ENCODE results near the gene SLC4A1. TPM values are rescaled to one million over a fixed set of nuclear protein-coding genes. Genes with fewer than 3 reads are reported as not detected.

SLC4A1 gene
- total and polyA plus RNA-seq, 2 of the 13 experiments (the other 11 are each of a cell fraction or from before 2014, with no cell fraction given), result not detected

DNA sequence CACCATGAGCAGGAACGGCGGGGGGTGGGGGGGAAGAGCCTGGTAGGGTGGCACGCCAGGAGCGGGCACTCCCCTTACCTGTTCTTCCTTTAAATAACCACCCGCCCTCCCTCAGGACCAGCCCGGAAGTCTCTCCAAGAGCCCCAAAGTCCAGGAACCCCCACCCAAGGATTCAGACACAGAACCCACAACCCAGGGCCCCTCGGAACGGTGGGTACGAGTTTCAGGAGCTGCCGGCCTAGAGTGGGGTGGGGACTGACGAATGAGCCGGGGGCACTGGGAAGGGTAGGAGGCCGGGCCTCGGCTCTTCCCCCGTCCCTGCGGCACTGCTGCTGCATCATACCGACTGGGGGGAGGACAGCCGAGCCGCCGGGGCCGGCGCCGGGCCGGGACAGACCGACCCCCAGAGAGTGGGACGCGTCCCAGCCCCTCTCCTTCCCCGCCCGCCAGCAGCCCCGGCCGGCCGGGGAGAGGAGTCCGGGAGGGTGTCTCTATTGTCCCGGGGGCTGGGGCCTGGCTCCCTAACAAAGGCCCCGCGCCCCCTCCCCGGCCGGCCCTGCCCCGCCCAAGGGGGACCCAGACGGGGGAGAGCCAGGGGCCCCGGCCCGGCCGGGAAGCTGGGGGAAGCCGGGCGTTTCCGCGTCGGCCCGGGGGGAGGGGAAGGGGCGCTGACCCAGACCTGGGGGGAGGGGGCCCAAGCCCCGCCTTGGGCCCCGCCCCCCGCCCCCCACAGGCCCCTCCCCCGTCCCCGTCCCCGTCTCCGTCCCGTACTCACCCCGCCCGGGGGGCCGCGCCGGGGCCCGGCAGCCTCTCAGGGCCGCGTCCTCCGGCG is 69.0 kb downstream of the SLC4A1 start (continued):
- TF ChIP-seq, protein P1, sequence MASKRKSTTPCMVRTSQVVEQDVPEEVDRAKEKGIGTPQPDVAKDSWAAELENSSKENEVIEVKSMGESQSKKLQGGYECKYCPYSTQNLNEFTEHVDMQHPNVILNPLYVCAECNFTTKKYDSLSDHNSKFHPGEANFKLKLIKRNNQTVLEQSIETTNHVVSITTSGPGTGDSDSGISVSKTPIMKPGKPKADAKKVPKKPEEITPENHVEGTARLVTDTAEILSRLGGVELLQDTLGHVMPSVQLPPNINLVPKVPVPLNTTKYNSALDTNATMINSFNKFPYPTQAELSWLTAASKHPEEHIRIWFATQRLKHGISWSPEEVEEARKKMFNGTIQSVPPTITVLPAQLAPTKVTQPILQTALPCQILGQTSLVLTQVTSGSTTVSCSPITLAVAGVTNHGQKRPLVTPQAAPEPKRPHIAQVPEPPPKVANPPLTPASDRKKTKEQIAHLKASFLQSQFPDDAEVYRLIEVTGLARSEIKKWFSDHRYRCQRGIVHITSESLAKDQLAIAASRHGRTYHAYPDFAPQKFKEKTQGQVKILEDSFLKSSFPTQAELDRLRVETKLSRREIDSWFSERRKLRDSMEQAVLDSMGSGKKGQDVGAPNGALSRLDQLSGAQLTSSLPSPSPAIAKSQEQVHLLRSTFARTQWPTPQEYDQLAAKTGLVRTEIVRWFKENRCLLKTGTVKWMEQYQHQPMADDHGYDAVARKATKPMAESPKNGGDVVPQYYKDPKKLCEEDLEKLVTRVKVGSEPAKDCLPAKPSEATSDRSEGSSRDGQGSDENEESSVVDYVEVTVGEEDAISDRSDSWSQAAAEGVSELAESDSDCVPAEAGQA (IDR thresholded peaks at IDR 0.05; ENCODE audit: low read depth), result no peak
- TF ChIP-seq, protein P1 (CRISPR knock-in tag; IDR thresholded peaks at IDR 0.05; ENCODE audit: borderline replicate concordance), result no peak
- TF ChIP-seq ZNF879 (CRISPR knock-in tag; IDR thresholded peaks at IDR 0.05) (no peak), TP53 (CRISPR knock-in tag; conservative IDR thresholded peaks at IDR 0.05) (no peak), ONECUT2 (CRISPR knock-in tag; IDR thresholded peaks at IDR 0.05) (no peak), ZNF451 (CRISPR knock-in tag; IDR thresholded peaks at IDR 0.05) (no peak), ZNF124 (CRISPR knock-in tag; IDR thresholded peaks at IDR 0.05) (0 out of 2 replicates have a peak, but pooled peaks have one; percentile 34), ELF3 (CRISPR knock-in tag; IDR thresholded peaks at IDR 0.05) (peak; percentile 42; the same call in 1 of the 2 replicates), CREB1 (IDR thresholded peaks at IDR 0.05) (no peak), CREB1 (CRISPR knock-in tag; IDR thresholded peaks at IDR 0.05) (no peak), ZNF850 (CRISPR knock-in tag; conservative IDR thresholded peaks at IDR 0.05) (no peak), ZNF83 (CRISPR knock-in tag; IDR thresholded peaks at IDR 0.05; ENCODE audit: borderline replicate concordance) (peak; percentile 88; the same call in 1 of the 2 replicates), ZNF615 (CRISPR knock-in tag; IDR thresholded peaks at IDR 0.05; ENCODE audit: borderline replicate concordance) (0 out of 2 replicates have a peak, but pooled peaks have one; percentile 39), ZNF761 (CRISPR knock-in tag; conservative IDR thresholded peaks at IDR 0.05) (peak; percentile 43; the same call in 1 of the 2 replicates), CEBPB (IDR thresholded peaks at IDR 0.05; ENCODE audit: borderline replicate concordance, low read depth, low read length) (no peak)
- TF ChIP-seq, protein P2, sequence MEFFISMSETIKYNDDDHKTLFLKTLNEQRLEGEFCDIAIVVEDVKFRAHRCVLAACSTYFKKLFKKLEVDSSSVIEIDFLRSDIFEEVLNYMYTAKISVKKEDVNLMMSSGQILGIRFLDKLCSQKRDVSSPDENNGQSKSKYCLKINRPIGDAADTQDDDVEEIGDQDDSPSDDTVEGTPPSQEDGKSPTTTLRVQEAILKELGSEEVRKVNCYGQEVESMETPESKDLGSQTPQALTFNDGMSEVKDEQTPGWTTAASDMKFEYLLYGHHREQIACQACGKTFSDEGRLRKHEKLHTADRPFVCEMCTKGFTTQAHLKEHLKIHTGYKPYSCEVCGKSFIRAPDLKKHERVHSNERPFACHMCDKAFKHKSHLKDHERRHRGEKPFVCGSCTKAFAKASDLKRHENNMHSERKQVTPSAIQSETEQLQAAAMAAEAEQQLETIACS (CRISPR knock-in tag; IDR thresholded peaks at IDR 0.05), result no peak
- TF ChIP-seq, protein P3, sequence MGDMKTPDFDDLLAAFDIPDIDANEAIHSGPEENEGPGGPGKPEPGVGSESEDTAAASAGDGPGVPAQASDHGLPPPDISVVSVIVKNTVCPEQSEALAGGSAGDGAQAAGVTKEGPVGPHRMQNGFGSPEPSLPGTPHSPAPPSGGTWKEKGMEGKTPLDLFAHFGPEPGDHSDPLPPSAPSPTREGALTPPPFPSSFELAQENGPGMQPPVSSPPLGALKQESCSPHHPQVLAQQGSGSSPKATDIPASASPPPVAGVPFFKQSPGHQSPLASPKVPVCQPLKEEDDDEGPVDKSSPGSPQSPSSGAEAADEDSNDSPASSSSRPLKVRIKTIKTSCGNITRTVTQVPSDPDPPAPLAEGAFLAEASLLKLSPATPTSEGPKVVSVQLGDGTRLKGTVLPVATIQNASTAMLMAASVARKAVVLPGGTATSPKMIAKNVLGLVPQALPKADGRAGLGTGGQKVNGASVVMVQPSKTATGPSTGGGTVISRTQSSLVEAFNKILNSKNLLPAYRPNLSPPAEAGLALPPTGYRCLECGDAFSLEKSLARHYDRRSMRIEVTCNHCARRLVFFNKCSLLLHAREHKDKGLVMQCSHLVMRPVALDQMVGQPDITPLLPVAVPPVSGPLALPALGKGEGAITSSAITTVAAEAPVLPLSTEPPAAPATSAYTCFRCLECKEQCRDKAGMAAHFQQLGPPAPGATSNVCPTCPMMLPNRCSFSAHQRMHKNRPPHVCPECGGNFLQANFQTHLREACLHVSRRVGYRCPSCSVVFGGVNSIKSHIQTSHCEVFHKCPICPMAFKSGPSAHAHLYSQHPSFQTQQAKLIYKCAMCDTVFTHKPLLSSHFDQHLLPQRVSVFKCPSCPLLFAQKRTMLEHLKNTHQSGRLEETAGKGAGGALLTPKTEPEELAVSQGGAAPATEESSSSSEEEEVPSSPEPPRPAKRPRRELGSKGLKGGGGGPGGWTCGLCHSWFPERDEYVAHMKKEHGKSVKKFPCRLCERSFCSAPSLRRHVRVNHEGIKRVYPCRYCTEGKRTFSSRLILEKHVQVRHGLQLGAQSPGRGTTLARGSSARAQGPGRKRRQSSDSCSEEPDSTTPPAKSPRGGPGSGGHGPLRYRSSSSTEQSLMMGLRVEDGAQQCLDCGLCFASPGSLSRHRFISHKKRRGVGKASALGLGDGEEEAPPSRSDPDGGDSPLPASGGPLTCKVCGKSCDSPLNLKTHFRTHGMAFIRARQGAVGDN (CRISPR knock-in tag; IDR thresholded peaks at IDR 0.05), result peak; percentile 60
